ENCODE results near the gene CDK5RAP1.
A peak's percentile ranks its signal among the peaks of the same experiment; 100 is the strongest.

Gene CDK5RAP1

GRCh38 chr20:33373735-33374605, 27.3 kb downstream of the CDK5RAP1 start:
- DNase-seq, result no peak

DNA sequence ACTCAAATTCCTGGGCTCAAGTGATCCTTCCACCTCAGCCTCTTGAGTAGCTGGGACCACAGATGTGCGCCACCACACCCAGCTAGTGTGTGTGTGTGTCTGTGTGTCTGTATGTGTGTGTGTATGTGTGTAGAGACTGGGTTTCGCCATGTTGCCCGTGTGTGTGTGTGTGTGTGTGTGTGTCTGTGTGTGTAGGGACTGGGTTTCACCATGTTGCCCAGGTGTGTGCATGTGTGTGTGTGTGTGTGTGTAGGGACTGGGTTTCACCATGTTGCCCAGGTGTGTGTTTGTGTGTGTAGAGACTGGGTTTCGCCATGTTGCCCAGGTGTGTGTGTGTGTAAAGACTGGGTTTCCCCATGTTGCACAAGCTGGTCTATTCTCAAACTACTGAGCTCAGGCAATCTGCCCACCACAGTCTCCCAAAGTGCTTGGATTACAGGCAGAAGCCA, 28.3 kb downstream of the CDK5RAP1 start:
- DNase-seq, result no peak

- DNase-seq, result peak; percentile 9
These were observed 31.0 kb downstream of the CDK5RAP1 start for GRCh38 chr20:33370291-33370690.

GRCh38 chr20:33362898-33363297, 38.4 kb downstream of the CDK5RAP1 start:
- no peak for DNase-seq

- DNase-seq, result no peak
These were observed 41.7 kb downstream of the CDK5RAP1 start for GRCh38 chr20:33359399-33360261.

- DNase-seq, result no peak
These were observed 48.3 kb downstream of the CDK5RAP1 start for GRCh38 chr20:33353013-33353402.

GRCh38 chr20:33352258-33353012, 48.9 kb downstream of the CDK5RAP1 start:
- no peak for DNase-seq

- DNase-seq, result no peak
These were observed 49.6 kb downstream of the CDK5RAP1 start for GRCh38 chr20:33351696-33352095.

DNA sequence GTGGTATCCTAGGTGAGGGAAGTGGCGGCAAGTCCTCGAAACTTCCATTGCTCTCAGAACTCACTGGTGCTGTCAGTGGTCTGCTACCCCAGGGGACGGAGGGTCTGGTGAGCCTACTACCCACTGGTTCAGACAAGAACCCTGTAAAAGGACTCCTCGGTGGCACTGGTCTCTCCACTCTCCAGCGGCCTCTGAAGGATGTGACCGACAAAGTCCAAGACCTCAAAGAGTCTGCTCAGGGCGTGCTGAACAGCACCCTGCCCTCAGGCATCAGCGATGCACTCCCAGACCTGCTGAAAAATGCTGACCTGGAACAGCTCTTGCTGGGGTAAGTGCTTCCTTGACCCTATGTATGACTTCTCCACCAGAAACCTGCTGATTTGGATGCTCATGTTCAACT, 51.8 kb downstream of the CDK5RAP1 start:
- no peak for DNase-seq

DNA sequence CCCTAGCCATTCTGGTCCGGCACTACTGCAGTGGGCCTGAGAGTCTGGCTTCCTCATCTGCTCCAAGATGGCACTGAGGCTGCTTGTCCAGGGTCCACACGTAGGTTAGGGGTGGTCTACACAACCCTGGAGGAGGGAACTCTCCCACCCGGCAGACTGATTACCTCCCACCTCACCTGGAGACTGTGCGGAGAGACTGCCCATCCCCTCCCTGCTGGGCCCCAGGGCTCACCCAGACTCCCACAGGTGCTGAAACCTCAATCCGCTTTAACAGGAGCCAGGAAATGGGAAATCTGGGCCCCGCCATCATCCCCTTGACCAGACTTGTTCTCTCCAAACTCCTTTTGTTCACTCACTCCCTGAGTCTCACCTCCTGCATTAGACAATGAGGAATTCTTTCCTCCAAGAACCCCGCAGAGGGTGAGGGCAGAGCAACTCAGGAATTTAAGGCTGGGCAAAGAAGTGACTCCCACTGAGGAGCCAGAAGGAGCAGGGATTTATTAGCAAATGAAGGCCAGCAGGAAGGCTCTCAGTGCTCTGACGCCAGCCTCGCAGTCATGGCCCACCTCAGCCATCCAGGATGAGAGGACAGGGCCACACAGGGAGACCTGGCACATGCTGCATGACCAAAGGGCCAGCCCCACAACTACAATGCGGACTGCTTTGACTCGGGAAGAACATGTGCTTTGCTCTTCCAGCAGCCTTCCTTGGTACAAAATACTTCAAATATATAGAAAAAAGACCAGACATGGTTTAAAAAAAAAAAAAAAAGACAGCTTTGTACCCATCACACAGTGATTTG, 53.0 kb downstream of the CDK5RAP1 start:
- DNase-seq, result no peak

- DNase-seq, result no peak
These were observed 56.0 kb downstream of the CDK5RAP1 start for GRCh38 chr20:33345342-33345741.

DNA sequence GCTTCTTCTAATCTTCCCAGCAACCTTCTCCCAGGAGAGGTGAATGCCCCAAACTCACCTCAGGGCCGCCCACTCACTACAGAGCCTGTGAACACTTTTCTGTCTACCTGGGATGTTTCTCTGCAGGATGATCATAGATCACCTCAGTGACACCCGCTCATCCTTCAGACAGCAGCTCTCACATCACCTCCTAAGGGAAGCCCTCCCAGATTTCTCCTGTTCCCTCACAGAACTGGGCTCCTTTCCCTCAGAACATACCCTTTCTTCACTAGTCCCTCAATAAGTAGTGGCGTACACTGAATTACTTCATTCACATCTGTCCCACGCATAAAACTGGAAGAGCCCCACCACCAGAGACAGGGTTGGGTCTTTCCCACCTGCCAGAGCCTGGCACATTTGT, 57.8 kb downstream of the CDK5RAP1 start:
- DNase-seq, result no peak

DNA sequence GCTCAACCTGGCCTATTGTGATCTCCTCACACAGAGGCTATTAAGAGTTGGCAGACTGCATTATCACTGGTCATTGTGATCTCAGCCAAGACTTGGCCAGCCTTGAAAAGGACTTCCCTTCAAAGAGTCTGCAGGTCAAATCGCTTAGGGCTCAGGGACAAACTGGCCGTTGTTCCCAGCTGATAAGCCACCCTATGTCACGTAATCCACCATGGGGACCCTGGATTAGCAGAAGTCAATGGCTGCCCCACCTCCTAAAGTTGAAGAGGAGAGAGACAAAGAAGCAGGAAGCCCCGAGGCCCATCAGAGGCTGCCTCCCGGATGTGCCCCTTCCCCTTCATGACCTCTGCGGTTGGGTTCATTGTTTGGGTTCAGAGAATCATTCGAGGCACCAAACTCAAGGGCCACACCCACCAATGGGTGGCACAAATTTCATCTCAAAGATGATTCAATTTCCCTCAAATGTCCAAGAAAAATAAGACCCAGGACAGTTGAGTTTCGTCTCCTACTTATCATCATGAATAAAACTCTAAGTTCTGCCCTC, 61.7 kb downstream of the CDK5RAP1 start:
- DNase-seq, result no peak

- DNase-seq, result no peak
These were observed 62.7 kb downstream of the CDK5RAP1 start for GRCh38 chr20:33338467-33339258.

DNA sequence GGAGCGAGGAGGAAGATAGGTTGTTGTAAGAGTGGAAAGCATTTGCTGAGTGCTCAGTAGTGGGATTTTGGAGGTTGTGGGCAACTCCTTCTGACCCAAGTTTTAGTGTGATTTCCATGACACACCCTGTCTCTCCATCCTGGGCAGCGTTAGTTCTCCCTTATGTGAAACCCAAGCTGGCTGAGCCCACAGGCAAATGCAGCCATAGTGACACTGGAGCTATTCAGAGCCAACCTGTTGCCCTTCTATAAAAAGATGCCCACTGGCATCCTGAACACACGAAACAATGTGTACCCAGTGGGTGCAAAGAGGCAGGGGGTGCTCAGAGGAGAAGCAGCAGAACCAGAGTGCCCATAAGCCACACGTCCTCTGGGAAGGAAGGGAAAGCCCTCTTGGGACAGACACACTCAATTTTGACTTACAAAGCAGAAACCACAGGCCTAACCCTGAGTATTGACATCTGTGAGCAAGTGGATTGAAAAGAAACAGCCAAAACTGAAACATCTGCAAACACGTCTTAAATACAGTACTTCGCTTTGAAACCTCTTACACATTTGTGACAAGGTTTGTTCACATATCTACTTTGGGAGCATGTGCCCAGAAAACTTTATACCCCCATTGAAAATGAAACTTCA, 63.7 kb downstream of the CDK5RAP1 start:
- DNase-seq, result no peak

DNA sequence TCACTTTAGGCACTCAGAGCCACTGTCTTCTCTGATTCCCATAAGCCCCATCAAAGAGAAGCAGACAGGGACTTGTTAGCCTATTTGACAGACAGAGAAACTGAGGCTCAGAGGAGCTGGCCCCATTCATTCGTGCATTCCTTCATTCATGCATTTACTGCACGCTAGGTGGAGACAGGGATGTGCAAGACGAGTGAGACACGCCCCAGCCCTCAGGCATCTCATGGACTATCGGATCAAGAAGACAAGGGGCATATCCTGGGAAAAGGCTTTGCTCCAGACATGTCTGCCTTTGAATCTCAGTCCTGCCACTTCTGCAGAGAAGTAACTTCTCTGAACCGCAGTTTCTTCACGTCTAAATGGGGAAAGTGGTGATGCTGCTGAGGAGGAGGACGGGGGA, 64.2 kb downstream of the CDK5RAP1 start:
- no peak for DNase-seq

DNA sequence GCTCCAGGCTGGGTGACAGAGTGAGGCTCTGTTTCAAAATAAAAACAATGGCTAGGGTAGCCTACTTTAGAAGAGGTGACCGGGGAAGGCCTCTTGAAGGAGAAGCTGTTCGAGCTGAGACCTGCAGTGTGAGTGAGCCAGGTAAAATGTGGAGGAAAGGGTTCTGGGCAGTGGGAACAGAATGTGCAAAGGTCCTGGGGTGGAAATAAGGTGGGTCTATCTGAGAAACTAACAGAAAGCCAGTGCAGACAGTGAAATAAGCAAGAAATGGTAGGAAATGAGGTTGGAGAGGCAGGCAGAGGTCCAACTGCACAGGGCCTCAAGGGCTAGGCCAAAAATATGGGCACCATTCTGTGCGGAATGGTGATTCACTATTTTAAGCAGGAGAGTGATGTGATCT, 64.9 kb downstream of the CDK5RAP1 start:
- DNase-seq, result no peak

- DNase-seq, result no peak
These were observed 67.2 kb downstream of the CDK5RAP1 start for GRCh38 chr20:33334111-33334510.

GRCh38 chr20:33333616-33334015, 67.7 kb downstream of the CDK5RAP1 start:
- no peak for DNase-seq

DNA sequence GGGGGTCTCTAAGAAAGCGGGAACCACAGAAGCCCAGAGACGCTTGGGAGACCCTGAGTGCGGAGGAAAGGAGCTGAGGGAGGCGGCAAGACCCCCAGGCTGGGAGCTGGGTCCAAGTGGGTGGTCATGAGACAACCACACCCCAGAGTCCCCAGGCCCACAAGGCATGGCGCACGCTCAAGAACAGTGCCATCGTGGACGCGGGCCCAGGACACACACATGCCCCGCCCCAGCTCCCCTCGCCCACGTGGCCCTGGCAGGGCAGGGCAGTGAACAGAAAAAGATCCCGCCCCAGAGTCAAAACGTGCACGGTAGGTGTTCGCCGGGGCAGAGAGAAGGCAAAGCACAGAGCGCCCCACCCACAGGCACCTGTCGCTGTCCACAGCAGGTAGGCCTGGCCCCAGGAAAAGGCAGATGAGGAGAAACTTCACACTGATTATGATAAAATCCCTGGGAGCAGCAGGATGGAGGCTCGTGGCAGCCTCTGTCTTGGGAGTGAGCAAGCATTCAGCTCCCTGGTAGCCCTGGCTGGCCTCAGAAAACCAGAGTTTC, 68.3 kb downstream of the CDK5RAP1 start:
- no peak for DNase-seq

All from stimulated activated CD4-positive, alpha-beta T cell treated with anti-CD3 and anti-CD28 coated beads, Interleukin-4, amount 100 ng/mL, for 1 hour (primary cell).